ENCODE measurements around the gene MOB3A. TPM values are rescaled to one million over a fixed set of nuclear protein-coding genes. Genes with fewer than 3 reads are reported as not detected.

Gene MOB3A
- total and polyA plus RNA-seq, 4 experiments from 2014 or later, result 29.6 to 135 (median 122) TPM

- H3K4me1 Mint-ChIP-seq, result peaks cover 16 to 56% (median 38%) of the 10 kb centered on the region in 4 donors
- Histone ChIP-seq H3K27ac (ENCODE audit: low read depth, low read length) (peak overlapping the region; percentile 93), H3K9me3 (ENCODE audit: control insufficient read depth in 1 of 2, low read length in 2 of 2) (no peaks in the 10 kb centered on the region), H3K4me1 (ENCODE audit: insufficient read depth, low read length) (peaks cover 51% of the 10 kb centered on the region), H3K36me3 (ENCODE audit: insufficient read depth, low read length) (peaks cover 46% of the 10 kb centered on the region), H3K27me3 (ENCODE audit: insufficient read depth, low read length) (no peaks in the 10 kb centered on the region), H3K4me3 (ENCODE audit: low read length in 2 of 2) (no peak overlapping the region)
- POLR2A ChIA-PET (ENCODE audit: partially characterized antibody), result interaction anchor here (1.5 to 8.8 kb wide), 4 partner anchors 10 to 33 kb away, joined by 3 to 323 read pairs (median 4); partner anchors contain the start of genes IZUMO4 and MOB3A
- CTCF ChIA-PET (ENCODE audit: partially characterized antibody), result interaction anchor here (1.3 to 1.9 kb wide), 2 partner anchors 10 to 15 kb away, joined by 4 to 7 read pairs; no protein-coding TSS in a partner anchor
- H3K4me3 Mint-ChIP-seq, result peak overlapping the region; percentile 65 to 100 (median 90)
- H3K36me3 Mint-ChIP-seq, result peaks cover 20 to 78% of the 10 kb centered on the region in 2 donors
- peak overlapping the region; percentile 97 to 100 (median 99) for H3K27ac Mint-ChIP-seq
- no peaks in the 10 kb centered on the region for H3K9me3 Mint-ChIP-seq
- no peaks in the 10 kb centered on the region for H3K27me3 Mint-ChIP-seq
- intact Hi-C loops (cut with micrococcal nuclease), result no loop called here
- no peak for DNase-seq
These were observed 16.2 kb downstream of the MOB3A start for GRCh38 chr19:2079865-2080301.

- peak in 1 of 5 donors; percentile 39 for DNase-seq
- H3K4me3 ChIP-seq (ENCODE audit: low read length in 2 of 2), result no peak overlapping the region
- H3K27ac ChIP-seq (ENCODE audit: low read depth, low read length), result peak overlapping the region; percentile 93
- H3K9me3 Mint-ChIP-seq, result no peaks in the 10 kb centered on the region
- no peaks in the 10 kb centered on the region for H3K9me3 ChIP-seq (ENCODE audit: control insufficient read depth in 1 of 2, low read length in 2 of 2)
- H3K4me3 Mint-ChIP-seq, result peak overlapping the region in 4 of 8 donors; percentile 77 to 100 (median 90)
- peaks cover 51% of the 10 kb centered on the region for H3K4me1 ChIP-seq (ENCODE audit: insufficient read depth, low read length)
- H3K36me3 ChIP-seq (ENCODE audit: insufficient read depth, low read length), result peaks cover 48% of the 10 kb centered on the region
- peaks cover 16 to 56% (median 37%) of the 10 kb centered on the region in 4 donors for H3K4me1 Mint-ChIP-seq
- peaks cover 22 to 73% of the 10 kb centered on the region in 2 donors for H3K36me3 Mint-ChIP-seq
- no peaks in the 10 kb centered on the region for H3K27me3 Mint-ChIP-seq
- intact Hi-C loops (cut with micrococcal nuclease), result no loop called here
- ChIA-PET POLR2A (ENCODE audit: partially characterized antibody) (interaction anchor here (1.7 to 2.4 kb wide), 2 partner anchors 8 to 9 kb away, joined by 6 to 8 read pairs; no protein-coding TSS in a partner anchor), CTCF (ENCODE audit: partially characterized antibody) (interaction anchor here (1.2 to 1.9 kb wide), 2 partner anchors 9 to 15 kb away, joined by 4 to 7 read pairs; no protein-coding TSS in a partner anchor)
- H3K27ac Mint-ChIP-seq, result peak overlapping the region in 6 of 7 donors; percentile 97 to 100 (median 99)
- H3K27me3 ChIP-seq (ENCODE audit: insufficient read depth, low read length), result no peaks in the 10 kb centered on the region
These were observed 16.9 kb downstream of the MOB3A start for GRCh38 chr19:2079076-2079864.

- H3K9me3 ChIP-seq (ENCODE audit: control insufficient read depth in 1 of 2, low read length in 2 of 2), result no peaks in the 10 kb centered on the region
- intact Hi-C loops (cut with micrococcal nuclease), result no loop called here
- H3K27ac ChIP-seq (ENCODE audit: low read depth, low read length), result no peak overlapping the region
- Mint-ChIP-seq H3K36me3 (peaks cover 25 to 67% of the 10 kb centered on the region in 2 donors), H3K9me3 (no peaks in the 10 kb centered on the region), H3K27ac (peak overlapping the region in 3 of 7 donors; percentile 82 to 98 (median 83)), H3K27me3 (no peaks in the 10 kb centered on the region), H3K4me3 (no peak overlapping the region), H3K4me1 (peaks cover 13 to 56% (median 31%) of the 10 kb centered on the region in 4 donors)
- DNase-seq, result peak in 1 of 5 donors; percentile 0
- peaks cover 55% of the 10 kb centered on the region for H3K4me1 ChIP-seq (ENCODE audit: insufficient read depth, low read length)
- ChIA-PET POLR2A (ENCODE audit: partially characterized antibody) (interaction anchor here (0.8 to 2.4 kb wide), 5 partner anchors 8 to 35 kb away, joined by 3 to 9 read pairs (median 6); partner anchors contain the start of gene MOB3A), CTCF (ENCODE audit: partially characterized antibody) (interaction anchor here (1.2 to 1.6 kb wide), 3 partner anchors 8 to 58 kb away, joined by 3 to 4 read pairs (median 4); no protein-coding TSS in a partner anchor)
- no peaks in the 10 kb centered on the region for H3K27me3 ChIP-seq (ENCODE audit: insufficient read depth, low read length)
- H3K4me3 ChIP-seq (ENCODE audit: low read length in 2 of 2), result no peak overlapping the region
- H3K36me3 ChIP-seq (ENCODE audit: insufficient read depth, low read length), result peaks cover 61% of the 10 kb centered on the region
These were observed 18.1 kb downstream of the MOB3A start for GRCh38 chr19:2077833-2078619.

GRCh38 chr19:2077398-2077797, 18.7 kb downstream of the MOB3A start:
- H3K36me3 Mint-ChIP-seq, result peaks cover 25 to 66% of the 10 kb centered on the region in 2 donors
- H3K9me3 Mint-ChIP-seq, result peaks cover 0 to under 1% (median 0%) of the 10 kb centered on the region in 8 donors
- H3K4me3 Mint-ChIP-seq, result no peak overlapping the region
- Histone ChIP-seq H3K27me3 (ENCODE audit: insufficient read depth, low read length) (no peaks in the 10 kb centered on the region), H3K36me3 (ENCODE audit: insufficient read depth, low read length) (peaks cover 67% of the 10 kb centered on the region), H3K9me3 (ENCODE audit: control insufficient read depth in 1 of 2, low read length in 2 of 2) (no peaks in the 10 kb centered on the region), H3K4me3 (ENCODE audit: low read length in 2 of 2) (no peak overlapping the region), H3K4me1 (ENCODE audit: insufficient read depth, low read length) (peaks cover 50% of the 10 kb centered on the region), H3K27ac (ENCODE audit: low read depth, low read length) (no peak overlapping the region)
- DNase-seq, result peak in 1 of 5 donors; percentile 28
- ChIA-PET CTCF (ENCODE audit: partially characterized antibody) (interaction anchor here (1.5 to 1.6 kb wide), 2 partner anchors 10 to 57 kb away, joined by 3 to 4 read pairs; no protein-coding TSS in a partner anchor), POLR2A (ENCODE audit: partially characterized antibody) (interaction anchor here (0.8 to 2.4 kb wide), 5 partner anchors 10 to 35 kb away, joined by 3 to 9 read pairs (median 5); partner anchors contain the start of gene MOB3A)
- peaks cover 11 to 52% (median 29%) of the 10 kb centered on the region in 4 donors for H3K4me1 Mint-ChIP-seq
- H3K27me3 Mint-ChIP-seq, result no peaks in the 10 kb centered on the region
- H3K27ac Mint-ChIP-seq, result peak overlapping the region in 4 of 7 donors; percentile 18 to 98 (median 41)
- intact Hi-C loops (cut with micrococcal nuclease), result no loop called here

- no peak overlapping the region for H3K27ac ChIP-seq (ENCODE audit: low read depth, low read length)
- intact Hi-C loops (cut with micrococcal nuclease), result no loop called here
- H3K9me3 Mint-ChIP-seq, result peaks cover 0 to 2% (median 0%) of the 10 kb centered on the region in 8 donors
- no peak overlapping the region for H3K4me3 Mint-ChIP-seq
- H3K36me3 Mint-ChIP-seq, result peaks cover 31 to 65% of the 10 kb centered on the region in 2 donors
- peaks cover 41% of the 10 kb centered on the region for H3K4me1 ChIP-seq (ENCODE audit: insufficient read depth, low read length)
- ChIA-PET POLR2A (ENCODE audit: partially characterized antibody) (interaction anchor here (1.3 to 1.8 kb wide), 4 partner anchors 9 to 35 kb away, joined by 3 to 6 read pairs (median 4); no protein-coding TSS in a partner anchor), CTCF (ENCODE audit: partially characterized antibody) (interaction anchor here (1.2 kb wide), 1 partner anchor 17 kb away, joined by 5 read pairs; no protein-coding TSS in a partner anchor)
- H3K9me3 ChIP-seq (ENCODE audit: control insufficient read depth in 1 of 2, low read length in 2 of 2), result no peaks in the 10 kb centered on the region
- no peak overlapping the region for H3K4me3 ChIP-seq (ENCODE audit: low read length in 2 of 2)
- H3K27me3 ChIP-seq (ENCODE audit: insufficient read depth, low read length), result no peaks in the 10 kb centered on the region
- peaks cover 72% of the 10 kb centered on the region for H3K36me3 ChIP-seq (ENCODE audit: insufficient read depth, low read length)
- no peak for DNase-seq
- no peaks in the 10 kb centered on the region for H3K27me3 Mint-ChIP-seq
- peaks cover 7 to 48% (median 23%) of the 10 kb centered on the region in 4 donors for H3K4me1 Mint-ChIP-seq
- H3K27ac Mint-ChIP-seq, result peak overlapping the region in 2 of 7 donors; percentile 48 to 68
These were observed 19.6 kb downstream of the MOB3A start for GRCh38 chr19:2076526-2076944.

GRCh38 chr19:2072757-2073551, 23.2 kb downstream of the MOB3A start:
- intact Hi-C loops (cut with micrococcal nuclease), result no loop called here
- Mint-ChIP-seq H3K4me3 (no peak overlapping the region), H3K27ac (peak overlapping the region; percentile 15 to 81 (median 69)), H3K36me3 (peaks cover 25 to 49% of the 10 kb centered on the region in 2 donors), H3K27me3 (no peaks in the 10 kb centered on the region), H3K4me1 (peaks cover 5 to 32% (median 13%) of the 10 kb centered on the region in 4 donors), H3K9me3 (peaks cover 0 to 2% (median 0%) of the 10 kb centered on the region in 8 donors)
- Histone ChIP-seq H3K27me3 (ENCODE audit: insufficient read depth, low read length) (no peaks in the 10 kb centered on the region), H3K27ac (ENCODE audit: low read depth, low read length) (no peak overlapping the region), H3K36me3 (ENCODE audit: insufficient read depth, low read length) (peaks cover 57% of the 10 kb centered on the region), H3K4me3 (ENCODE audit: low read length in 2 of 2) (no peak overlapping the region), H3K9me3 (ENCODE audit: control insufficient read depth in 1 of 2, low read length in 2 of 2) (no peaks in the 10 kb centered on the region), H3K4me1 (ENCODE audit: insufficient read depth, low read length) (peaks cover 24% of the 10 kb centered on the region)
- POLR2A ChIA-PET (ENCODE audit: partially characterized antibody), result interaction anchor here (1.3 to 4.3 kb wide), 4 partner anchors 11 to 21 kb away, joined by 3 to 24 read pairs (median 6); no protein-coding TSS in a partner anchor
- CTCF ChIA-PET (ENCODE audit: partially characterized antibody), result interaction anchor here (4.5 kb wide), 1 partner anchor 11 kb away, joined by 35 read pairs; no protein-coding TSS in a partner anchor
- no peak for DNase-seq
